ENCODE measurements around the gene TBC1D8.

TBC1D8 gene

DNA sequence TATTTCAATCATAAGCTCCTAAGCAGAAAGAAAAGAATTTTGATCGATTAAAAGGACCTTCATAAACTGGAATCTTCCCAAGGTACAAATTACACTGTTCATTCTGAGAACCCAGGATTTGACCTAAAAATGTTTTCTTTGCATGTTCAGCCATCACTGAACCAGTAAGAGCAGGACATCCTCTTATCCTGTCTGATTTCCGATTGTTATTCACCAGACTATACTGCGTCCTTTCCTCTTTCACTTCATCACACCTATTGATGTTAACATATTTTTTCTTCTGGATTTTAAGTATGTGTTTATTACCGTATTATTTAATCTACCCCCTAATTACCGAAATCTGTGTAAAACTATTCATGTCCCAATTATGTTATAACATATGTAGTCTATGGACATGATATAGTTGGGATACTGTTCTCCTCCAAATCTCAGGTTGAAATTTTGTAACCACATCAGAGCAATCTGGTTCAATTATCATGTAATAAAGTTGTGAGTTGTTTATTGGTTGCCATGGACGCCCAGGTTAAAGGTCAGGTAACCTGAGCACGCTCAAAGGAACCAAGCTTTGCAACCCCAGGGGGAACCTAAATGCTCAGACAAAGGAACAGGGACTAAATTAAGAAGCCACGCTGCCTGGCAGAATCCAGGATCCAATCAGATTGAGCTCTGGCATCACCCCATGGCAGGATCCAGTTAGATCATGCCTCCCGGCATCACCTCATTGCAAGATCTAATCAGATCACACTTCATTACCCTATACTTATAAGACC, 11.6 kb upstream of the TBC1D8 start:
- no peak for DNase-seq

DNA sequence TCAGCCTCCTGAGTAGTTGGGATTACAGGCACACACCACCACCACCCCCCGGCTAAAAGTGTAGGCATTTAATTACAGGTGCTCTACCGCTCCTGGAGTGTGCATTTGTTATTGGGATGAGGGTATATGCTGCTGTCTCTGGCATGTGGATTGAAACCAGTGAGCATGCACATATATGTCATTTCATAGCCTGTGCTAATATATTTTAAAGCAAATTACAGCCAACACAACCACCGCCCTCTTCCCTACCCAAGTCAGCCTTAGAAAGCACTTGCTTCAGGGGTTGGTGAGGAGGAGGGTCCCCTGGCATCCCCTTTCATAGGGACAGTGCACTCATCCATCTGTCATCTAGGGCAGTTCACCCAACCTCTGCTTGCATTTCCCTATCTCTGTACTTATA, 10.5 kb upstream of the TBC1D8 start:
- no peak for DNase-seq

DNA sequence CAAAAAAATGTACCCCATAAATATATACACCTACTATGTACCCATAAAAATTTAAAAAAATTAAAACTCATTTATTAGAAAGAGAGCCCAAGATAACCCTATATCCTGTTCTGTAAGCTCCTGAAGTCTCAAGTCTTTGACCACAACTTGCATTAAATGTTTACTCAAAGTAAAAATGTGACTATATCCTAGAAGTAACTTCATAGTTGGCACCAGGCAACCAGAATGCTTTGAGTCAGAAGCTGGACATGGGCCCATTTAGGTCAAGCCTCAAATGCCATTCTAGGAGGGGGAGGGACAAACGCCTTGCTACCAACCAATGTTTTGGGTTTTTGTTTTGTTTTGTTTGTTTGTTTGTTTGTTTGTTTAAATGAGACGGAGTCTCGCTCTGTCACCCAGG, 9.3 kb upstream of the TBC1D8 start:
- no peak for DNase-seq

DNA sequence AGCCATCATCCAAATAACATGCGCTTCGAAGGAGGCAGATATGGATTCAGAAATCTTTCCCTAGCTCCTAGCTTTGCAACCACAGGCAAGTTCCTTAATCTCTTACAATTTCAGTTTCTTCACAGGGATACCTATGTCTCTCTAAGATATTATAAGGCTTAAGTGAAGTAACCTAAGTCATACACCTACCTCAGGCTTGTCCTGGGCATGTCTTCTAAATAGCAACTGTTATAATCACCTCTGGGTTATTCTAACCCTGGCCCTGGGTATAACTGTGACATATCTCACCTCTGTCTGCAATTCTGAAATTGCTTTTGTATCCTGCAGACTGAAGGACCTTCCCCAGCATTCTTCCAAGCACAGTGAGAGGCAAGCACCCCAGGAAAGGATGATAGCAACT, 8.3 kb upstream of the TBC1D8 start:
- no peak for DNase-seq

DNA sequence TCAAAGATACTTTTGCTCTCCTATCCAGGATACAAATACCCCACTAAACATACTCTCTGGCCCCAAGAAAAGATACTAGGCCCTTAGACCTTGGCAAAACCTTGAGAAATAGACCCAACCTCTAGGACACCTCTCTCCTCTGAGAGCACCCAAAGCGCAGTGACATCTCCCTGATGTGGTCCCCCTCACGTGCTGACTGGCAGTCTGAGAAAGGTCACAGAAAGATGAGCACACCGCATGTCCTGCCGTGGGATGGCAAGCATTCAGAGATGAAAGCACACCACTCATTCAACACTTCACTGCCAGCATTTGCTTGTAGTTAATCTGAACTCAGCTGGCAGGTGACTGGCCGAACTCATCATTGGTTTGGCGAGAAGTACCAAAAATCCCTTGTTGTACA, 6.1 kb upstream of the TBC1D8 start:
- DNase-seq, result no peak

DNA sequence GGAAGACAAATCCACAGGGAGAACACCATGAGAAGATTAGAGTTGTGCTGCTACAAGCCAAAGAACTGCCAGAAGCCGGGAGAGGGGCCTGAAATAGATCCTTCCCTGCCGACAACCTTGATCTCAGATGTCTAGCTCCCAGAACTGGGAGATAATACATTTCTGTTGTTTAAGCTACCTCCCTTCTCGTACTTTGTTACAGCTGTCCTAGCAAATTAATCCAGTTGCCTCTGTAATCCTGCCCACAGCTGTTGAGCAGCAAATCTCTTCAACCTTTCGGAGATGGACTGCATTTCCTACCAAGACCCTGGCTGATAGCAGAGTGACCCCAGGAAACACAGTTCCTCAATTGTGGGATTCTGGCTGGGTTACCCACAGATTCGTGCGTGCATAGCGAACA, 2.6 kb upstream of the TBC1D8 start:
- no peak for DNase-seq

DNA sequence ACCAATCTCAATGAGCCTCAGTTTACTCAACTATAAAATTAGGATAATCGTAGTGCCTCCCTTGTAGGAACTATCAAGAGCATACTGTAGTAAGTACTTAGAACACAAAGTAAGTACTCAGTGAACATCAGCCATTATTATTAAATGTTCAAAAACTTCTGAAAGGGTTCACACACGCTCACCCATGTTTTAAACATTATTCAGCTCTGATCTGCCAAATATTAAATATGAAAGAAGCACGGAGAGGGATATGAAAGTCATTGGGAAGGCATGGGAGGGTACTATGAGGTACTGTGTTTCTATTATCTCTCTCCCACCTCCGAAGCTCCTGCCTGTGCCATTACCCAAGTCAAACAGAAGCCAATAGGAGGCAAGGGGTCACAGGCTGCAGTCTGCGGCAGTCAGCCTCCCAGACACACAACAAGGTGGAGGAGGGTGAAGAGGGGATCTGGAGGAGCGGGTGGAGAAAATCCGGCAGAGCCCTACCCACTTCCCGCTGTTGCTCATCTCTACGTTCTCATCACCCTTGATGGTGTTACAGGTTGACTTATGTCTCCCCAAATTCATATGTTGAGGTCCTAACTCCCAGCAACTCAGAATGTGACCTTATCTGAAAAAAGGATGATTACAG, 2.0 kb upstream of the TBC1D8 start:
- DNase-seq, result no peak

DNA sequence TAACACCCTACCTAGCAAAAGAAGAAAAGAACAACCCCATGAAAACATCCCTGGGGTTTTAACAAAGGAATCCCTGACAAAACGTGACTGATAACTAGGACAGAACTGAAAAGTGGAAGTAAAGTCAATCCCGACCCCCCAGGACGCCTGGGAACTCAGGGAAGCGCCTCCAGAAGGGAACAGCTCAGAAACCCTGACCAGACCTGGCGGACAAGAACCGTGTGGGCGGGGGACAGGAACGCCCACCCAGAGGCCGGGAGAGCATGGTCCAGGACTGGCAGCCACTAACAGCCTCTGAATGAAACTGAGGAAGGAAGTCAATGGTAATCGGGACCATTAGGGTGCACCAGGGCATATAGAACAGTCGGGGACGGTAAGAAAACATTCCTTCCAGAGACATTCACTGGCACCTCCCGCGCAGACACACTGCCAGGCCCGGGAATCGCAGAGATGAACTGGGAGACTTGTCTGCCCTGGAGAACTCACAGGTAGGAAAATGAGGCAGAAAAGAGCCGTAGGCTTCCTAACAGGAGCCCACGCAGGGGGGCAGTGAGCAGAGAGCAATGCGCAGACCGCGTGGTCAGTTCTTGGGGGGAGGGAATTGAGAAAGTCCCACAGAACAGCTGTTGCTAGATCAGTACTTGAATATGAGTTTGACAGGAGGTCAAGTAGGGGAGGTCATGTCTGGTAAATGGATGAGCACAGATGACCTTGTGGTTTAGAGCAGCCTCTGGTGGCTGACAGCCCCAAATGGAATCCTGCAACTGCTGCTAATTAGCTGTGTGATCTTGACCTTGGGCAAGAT, 1.3 kb upstream of the TBC1D8 start:
- peak in 10 of 14 donors; percentile 14 to 66 (median 42) for DNase-seq

DNA sequence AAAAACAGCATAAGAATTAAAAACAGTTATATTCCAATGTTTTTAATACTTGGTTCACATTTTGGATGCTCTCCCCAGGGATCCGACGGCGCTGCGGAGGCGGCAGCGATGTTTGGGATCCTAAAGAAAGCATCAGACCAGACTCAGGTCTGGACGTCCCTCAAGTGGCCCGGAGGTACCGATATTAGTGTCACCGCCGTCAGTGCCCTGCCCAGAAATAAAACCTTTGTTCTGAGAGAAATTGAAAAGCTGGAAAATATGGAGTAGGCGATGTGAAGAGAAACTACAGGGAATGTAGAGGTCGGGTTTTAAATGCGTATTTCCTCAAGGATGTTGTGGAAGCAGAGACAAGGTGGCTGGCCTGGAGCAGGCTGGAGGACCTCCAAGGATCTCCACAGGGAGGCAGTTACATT, 683 bp upstream of the TBC1D8 start:
- DNase-seq, result peak in 4 of 14 donors; percentile 29 to 43 (median 37)

DNA sequence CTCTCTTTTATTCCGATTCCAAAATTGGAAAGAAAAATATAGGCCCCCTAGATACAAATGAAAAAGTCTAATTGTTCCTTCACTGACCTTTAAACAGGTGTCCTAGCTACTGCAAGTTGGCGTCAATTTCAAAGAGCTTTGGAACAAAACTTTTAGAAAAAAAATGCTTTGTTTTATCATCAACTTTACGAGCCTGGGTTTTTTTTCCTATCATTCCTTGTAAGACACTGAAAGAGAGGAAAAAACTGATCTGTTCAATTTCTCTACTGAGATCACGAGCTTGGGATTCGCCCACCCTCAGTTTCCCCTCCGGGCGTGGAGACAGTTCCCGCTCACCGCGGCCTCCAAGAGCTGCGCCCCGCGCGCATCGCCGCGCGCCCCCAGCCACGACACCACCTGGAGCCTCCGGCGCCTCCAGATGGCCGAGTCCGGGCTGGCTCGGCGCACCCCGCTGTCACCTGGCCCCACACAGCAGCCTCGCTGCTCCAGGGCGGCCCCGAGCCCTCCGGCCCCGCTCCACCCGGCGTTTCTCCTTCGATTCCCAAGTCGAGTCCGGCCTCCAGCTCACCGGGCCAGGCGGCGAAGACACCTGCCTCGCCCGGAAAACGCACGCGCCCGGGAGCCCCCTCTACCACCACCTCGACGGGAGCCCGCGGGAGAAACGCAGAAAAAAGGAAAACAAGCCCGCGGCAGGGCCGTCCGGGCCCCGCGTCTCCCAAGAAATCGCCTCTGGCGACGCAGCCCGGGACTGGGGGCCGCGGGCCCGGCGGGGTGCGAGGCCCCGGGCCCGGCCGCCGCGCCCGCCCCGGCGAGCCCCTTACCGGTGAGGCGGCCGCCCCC, 656 bp downstream of the TBC1D8 start:
- peak in 3 of 14 donors; percentile 17 to 64 (median 23) for DNase-seq

DNA sequence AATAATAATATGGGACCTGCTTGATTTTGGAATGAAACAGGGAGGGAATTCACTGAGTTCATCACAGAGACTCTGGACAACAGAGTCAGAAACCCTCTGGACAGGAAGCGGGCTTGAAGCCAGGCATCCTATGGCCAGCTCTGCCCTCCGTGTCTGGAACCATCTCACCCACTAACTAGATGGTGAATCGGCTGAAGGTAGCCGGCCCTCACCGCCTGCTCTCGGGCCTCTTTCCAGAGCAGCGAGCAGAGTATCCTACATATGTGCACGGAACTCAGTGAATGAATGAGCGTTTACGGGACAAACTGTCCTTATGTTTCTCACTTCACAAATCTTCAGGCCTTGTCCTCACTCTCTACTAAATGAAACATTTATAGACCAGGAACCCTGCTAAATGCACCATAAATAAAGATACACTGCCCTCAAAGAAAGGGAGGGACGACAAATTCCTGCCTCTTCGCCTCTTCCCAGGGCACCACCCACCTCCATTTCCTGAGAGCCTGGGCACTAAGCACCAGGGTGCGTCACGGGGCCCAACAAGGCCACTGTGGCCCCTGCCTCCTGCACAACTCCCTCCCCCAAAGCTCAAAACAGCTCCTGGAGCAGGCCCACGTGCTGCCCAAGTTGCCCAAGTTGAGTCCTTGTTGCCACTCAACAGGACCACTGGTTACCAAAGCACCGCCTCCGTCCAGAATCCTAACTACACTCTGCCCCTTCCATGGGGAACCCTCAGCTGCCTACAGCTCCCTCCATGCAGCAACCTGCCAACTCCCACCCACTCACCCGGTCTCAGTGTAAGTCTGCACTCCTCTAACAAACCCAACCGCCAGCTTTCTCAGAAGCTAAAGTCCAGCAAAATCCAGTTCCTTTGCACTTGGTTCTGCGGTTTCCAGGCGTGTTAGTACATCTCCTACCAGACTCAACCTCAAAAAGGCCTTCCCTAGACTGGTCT, 1.7 kb downstream of the TBC1D8 start:
- DNase-seq, result peak in 1 of 14 donors; percentile 28

DNA sequence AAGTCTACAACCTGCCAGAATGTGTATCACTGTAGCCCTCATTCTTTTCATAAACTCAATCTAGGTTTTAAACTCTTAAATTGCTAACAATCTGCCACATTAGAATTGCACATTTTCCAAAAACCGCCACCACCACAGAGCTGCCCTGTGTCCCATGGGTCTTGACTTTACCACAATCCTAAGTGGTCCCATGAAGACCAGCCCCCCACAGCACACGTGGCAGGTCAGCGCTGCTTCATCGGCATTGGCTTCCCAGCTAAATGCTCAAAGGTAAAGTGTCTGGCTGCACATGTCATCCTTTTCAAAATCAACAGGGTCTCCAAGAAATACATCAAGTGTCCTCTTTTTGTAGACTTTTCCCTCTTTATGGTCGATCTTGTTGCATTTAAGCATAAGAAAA, 2.4 kb downstream of the TBC1D8 start:
- DNase-seq, result no peak

DNA sequence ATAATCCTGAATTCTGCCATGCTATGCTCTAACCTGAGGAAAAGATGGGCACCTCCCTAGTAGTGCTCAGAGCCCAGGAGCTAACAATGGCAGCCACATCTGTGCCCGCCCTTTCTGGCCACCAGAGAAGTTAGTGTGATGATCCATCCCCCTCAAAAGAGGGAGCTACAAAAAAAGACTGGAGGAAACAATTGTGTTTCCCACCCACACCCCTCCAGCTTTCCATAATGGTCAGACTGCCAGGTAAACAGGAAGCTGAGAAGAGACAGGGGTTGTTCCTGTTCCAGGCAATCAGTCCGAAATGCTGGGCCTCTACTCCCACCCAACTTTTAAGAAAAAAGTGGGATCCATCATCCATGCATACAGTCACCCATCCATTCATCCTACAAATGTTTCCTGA, 3.2 kb downstream of the TBC1D8 start:
- no peak for DNase-seq

DNA sequence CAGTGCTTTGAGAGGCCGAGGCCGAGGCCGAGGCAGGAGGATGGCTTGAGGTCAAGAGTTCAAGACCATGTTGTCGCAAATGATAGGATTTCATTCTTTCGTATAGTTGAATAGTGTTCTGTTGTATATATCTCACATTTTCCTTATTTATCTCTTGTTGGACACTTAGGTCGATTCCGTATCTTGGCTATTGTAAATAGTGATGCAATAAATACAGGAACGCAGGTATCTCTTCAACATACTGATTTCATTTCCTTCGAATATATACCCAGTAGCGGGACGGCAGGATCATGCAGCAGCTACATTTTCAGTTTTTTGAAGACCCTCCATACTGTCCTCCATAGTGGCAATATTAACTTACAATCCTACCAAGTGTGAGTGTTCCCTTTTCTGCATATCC, 4.1 kb downstream of the TBC1D8 start:
- no peak for DNase-seq

DNA sequence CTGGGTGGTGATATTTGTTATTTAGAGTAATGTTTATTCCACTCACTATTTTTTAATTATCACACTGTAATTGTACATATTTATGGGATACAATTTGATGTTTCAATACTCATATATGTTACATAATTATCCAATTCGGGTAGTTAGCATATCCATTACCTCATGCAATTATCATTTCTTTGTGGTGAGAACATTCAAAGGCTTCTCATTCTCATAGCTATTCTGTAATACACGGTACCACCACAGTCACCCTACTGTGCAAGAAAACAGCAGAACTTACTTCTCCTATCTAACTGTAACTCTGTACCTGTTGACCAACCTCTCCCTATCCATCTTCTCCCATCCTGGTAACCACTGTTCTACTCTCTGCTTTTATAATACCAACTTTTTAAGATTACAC, 4.6 kb downstream of the TBC1D8 start:
- DNase-seq, result no peak

DNA sequence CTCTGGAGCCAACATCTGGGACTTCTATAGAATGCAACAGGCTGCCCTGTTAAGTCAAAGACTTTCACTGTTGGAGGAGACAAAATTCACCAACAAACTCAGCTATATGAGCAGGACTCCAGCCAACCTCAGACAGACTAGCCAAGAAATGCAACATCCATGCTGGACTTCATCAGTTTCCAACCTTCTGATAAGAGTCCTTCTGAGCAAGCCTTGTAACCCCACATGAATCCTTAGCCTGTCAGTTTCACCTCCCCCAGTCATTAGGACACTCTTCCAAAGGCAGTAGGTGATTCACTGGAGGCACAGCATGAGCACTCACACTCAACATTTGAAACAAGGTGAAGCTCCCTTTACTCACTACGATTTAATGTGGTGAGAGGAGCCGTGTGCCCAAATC, 5.8 kb downstream of the TBC1D8 start:
- DNase-seq, result no peak

DNA sequence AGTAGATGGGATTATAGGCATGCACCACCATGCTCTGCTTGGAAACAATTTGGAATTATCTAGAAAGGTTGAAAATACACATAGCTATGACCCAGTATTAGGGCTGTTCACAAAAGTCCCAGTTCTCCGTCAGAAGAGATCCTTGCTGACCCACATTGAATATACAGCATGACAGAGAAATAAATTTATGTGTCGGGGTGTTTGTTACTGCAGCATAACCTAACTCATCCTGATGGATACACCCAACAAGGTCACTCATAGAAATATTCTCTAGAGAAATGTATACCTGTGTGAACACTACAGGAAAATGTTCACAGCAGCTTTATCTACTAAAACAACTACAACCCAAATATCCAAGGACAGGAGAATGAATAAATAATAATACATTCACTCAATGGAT, 9.0 kb downstream of the TBC1D8 start:
- DNase-seq, result no peak

DNA sequence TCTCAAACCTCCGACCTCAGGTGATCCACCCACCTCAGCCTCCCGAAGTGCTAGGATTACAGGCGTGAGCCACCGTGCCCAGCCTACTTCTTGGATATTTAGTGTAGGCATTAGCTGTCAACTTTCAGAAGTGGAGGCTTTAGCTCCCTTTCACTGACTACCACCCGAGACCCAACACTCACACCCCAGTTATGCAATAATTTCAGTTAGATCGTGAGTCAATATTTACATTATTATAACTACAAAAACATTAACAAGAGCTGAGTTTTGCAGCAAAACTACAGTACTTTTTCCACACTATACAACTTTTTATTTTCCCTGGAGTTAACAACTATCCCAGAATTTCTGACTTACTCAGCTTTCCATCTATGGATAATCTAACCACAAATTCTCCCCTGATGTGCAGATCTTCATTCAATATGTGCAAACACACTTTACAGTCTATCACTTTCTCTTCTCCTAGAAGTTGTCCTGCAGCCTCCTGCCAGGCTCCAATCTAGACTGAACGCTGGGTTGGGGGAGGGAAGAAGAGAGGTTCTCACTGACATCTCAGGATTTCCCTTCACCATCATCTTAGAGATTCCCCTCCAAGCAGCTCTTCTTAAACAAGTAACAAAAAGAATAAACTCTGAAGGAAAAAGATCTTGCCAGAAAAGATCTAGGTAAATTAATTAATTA, 10.1 kb downstream of the TBC1D8 start:
- no peak for DNase-seq

DNA sequence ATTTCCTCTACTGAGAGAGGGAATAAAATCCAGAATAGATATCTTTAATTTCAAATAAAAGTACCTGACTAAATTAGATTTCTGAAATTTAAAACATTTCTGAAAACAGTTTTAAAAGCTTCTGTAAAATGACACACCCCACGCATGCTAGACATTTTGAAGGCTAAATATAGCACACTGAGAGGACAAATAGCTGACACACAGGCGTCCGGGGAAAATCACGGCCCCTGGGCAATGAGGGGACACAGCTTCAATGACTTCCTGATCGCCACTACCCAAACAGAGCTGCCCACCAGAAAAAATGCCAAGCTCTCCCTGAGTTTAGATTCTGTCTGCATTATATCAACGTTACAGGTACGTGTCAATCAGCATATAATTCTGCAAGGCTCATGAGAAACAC, 10.9 kb downstream of the TBC1D8 start:
- DNase-seq, result no peak

DNA sequence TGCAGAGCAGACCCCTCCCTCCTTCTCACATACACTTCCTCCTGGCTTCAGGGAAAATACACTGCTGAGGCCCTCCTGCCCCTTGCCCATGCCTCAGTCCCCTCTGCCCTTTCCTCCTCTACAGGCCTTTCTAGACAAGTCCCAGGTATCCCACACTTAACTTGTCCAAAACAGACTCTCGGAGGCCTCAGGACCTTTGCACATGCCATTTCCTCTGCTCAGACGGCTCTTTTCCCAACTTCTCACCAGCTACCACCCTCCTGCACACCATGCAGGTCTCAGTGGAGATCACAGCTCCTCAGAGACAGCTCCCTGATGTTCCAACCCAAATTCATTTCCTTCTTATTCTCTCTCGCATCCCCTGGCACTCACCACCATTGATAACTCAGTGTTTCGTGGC, 11.7 kb downstream of the TBC1D8 start:
- DNase-seq, result no peak

All from C1 segment of cervical spinal cord (tissue), 14 donors.